Smooth muscle cell (in vitro differentiated cells): Measurements from ENCODE around the gene PTPRN2. TPM values are rescaled to one million over a fixed set of nuclear protein-coding genes. Genes with fewer than 3 reads are reported as not detected.

Source experiments
- DNase-seq: peaks from one replicate; lab custom pipeline; 2025; ENCODE audit not compliant: unreplicated experiment; lab: John Stamatoyannopoulos, UW
- H2AFZ ChIP-seq: fragments of 200-600 bp; sonication (generic); 2 replicates; pipeline ENCODE4 v1.6.0; 2016; ENCODE audit warnings: antibody characterized with exemption, low read depth, mild to moderate bottlenecking
- H3F3A ChIP-seq: fragments of 200-600 bp; sonication (generic); 2 replicates; pipeline ENCODE4 v1.6.0; 2017; ENCODE audit warnings: antibody characterized with exemption, low read depth
- H3K27ac ChIP-seq: fragments of 200-600 bp; sonication (generic); 2 replicates; pipeline ENCODE4 v1.5.1; 2016; ENCODE audit warnings: low read depth, mild to moderate bottlenecking
- H3K27me3 ChIP-seq: fragments of 200-600 bp; sonication (generic); 2 replicates; pipeline ENCODE4 v1.6.1; 2016; ENCODE audit warnings: low read depth, mild to moderate bottlenecking
- H3K36me3 ChIP-seq: fragments of 200-600 bp; sonication (generic); 2 replicates; pipeline ENCODE4 v1.5.1; 2016; ENCODE audit warnings: low read depth
- H3K4me1 ChIP-seq: fragments of 200-600 bp; sonication (generic); 2 replicates; pipeline ENCODE4 v1.5.1; 2016; ENCODE audit warnings: low read depth
- H3K4me2 ChIP-seq: fragments of 200-600 bp; sonication (generic); 2 replicates; pipeline ENCODE4 v1.6.0; 2016; ENCODE audit warnings: mild to moderate bottlenecking
- H3K4me3 ChIP-seq: fragments of 200-600 bp; sonication (generic); 2 replicates; pipeline ENCODE4 v1.5.1; 2016; ENCODE audit warnings: mild to moderate bottlenecking
- H3K79me2 ChIP-seq: fragments of 200-600 bp; sonication (generic); 2 replicates; pipeline ENCODE4 v1.6.0; 2016; ENCODE audit warnings: low read depth, mild to moderate bottlenecking
- H3K9ac ChIP-seq: fragments of 200-600 bp; sonication (generic); 2 replicates; pipeline ENCODE4 v1.6.0; 2016; ENCODE audit warnings: low read depth
- H3K9me3 ChIP-seq: fragments of 200-600 bp; sonication (generic); replicated peaks from 2 replicates; pipeline ENCODE4 v1.5.1; 2016; ENCODE audit warnings: low read depth
- H4K20me1 ChIP-seq: fragments of 200-600 bp; sonication (generic); 2 replicates; pipeline ENCODE4 v1.6.0; 2016; ENCODE audit warnings: low read depth
- CTCF ChIP-seq: fragments of 200-600 bp; sonication (generic); IDR thresholded peaks from 2 replicates; pipeline ENCODE4 v1.5.1; 2017; ENCODE audit warnings: borderline replicate concordance, mild to moderate bottlenecking, antibody characterized with exemption; ENCODE audit not compliant: insufficient read depth, poor library complexity, severe bottlenecking
- WGBS: methylation state at CpG from one replicate; pipeline ENCODE4 v1.1.7; 2016; ENCODE audit warnings: low lambda C conversion rate; 5-methylcytosine and 5-hydroxymethylcytosine counted together
- polyA plus RNA-seq: library from polyadenylated mRNA; unstranded; fragments of >200 nt; fragmentation: Nextera tagmentation; extraction: Ambion mirVana; gene quantifications from 2 replicates; pipeline ENCODE4 v1.2.1, GENCODE V29; 2016
- total RNA-seq: library from RNA; depleted of rRNA; stranded (reverse); fragments of >200 nt; gene quantifications from 2 replicates; pipeline ENCODE4 v1.2.3, GENCODE V29; 2014

The PTPRN2 gene
- total and polyA plus RNA-seq, 2 experiments from 2014 or later, result 0.09 to 0.87 TPM

- H3K4me1 ChIP-seq, result no peaks in the 10 kb centered on the region
- H3K9ac ChIP-seq, result no peak overlapping the region
- H3K79me2 ChIP-seq, result no peaks in the 10 kb centered on the region
- no peak for DNase-seq
- no peak overlapping the region for H2AFZ ChIP-seq
- 94% methylated on average over 15 of the region's 15 CpGs for WGBS
- TF ChIP-seq CTCF, result no peak
- no peaks in the 10 kb centered on the region for H3K27me3 ChIP-seq
- no peak overlapping the region for H3K27ac ChIP-seq
- H3K9me3 ChIP-seq, result no peaks in the 10 kb centered on the region
- H3K4me2 ChIP-seq, result no peak overlapping the region
- H3K36me3 ChIP-seq, result no peaks in the 10 kb centered on the region
- H3K4me3 ChIP-seq, result no peak overlapping the region
- no peaks in the 10 kb centered on the region for H4K20me1 ChIP-seq
- H3F3A ChIP-seq, result no peaks in the 10 kb centered on the region
These were observed 602.0 kb downstream of the PTPRN2 start for GRCh38 chr7:157985636-157986035.

- H3K9me3 ChIP-seq, result no peaks in the 10 kb centered on the region
- no peaks in the 10 kb centered on the region for H3K4me1 ChIP-seq
- 89% methylated on average over 23 of the region's 25 CpGs for WGBS
- no peak for DNase-seq
- TF ChIP-seq CTCF, result no peak
- H2AFZ ChIP-seq, result no peak overlapping the region
- H3K36me3 ChIP-seq, result no peaks in the 10 kb centered on the region
- no peaks in the 10 kb centered on the region for H4K20me1 ChIP-seq
- H3F3A ChIP-seq, result no peaks in the 10 kb centered on the region
- H3K4me3 ChIP-seq, result no peak overlapping the region
- H3K9ac ChIP-seq, result no peak overlapping the region
- no peak overlapping the region for H3K4me2 ChIP-seq
- no peak overlapping the region for H3K27ac ChIP-seq
- no peaks in the 10 kb centered on the region for H3K79me2 ChIP-seq
- no peaks in the 10 kb centered on the region for H3K27me3 ChIP-seq
These were observed 603.0 kb downstream of the PTPRN2 start for GRCh38 chr7:157984423-157985163.

- WGBS, result 87% methylated on average over 21 of the region's 32 CpGs
- no peak overlapping the region for H3K9ac ChIP-seq
- H3K36me3 ChIP-seq, result no peaks in the 10 kb centered on the region
- H3K27me3 ChIP-seq, result no peaks in the 10 kb centered on the region
- no peak overlapping the region for H3K4me2 ChIP-seq
- H3K27ac ChIP-seq, result no peak overlapping the region
- DNase-seq, result no peak
- no peak for TF ChIP-seq CTCF
- no peak overlapping the region for H3K4me3 ChIP-seq
- no peaks in the 10 kb centered on the region for H3K9me3 ChIP-seq
- H3K4me1 ChIP-seq, result no peaks in the 10 kb centered on the region
- no peaks in the 10 kb centered on the region for H4K20me1 ChIP-seq
- H3F3A ChIP-seq, result no peaks in the 10 kb centered on the region
- no peak overlapping the region for H2AFZ ChIP-seq
- H3K79me2 ChIP-seq, result no peaks in the 10 kb centered on the region
These were observed 603.9 kb downstream of the PTPRN2 start for GRCh38 chr7:157983502-157984422.
